Measurements from ENCODE around the gene TMEM39A.

The TMEM39A gene

GRCh38 chr3:119463171-119464169 lies at the start of gene TMEM39A:
TSS of gene TMEM39A (minus strand) at chr3:119463615. CDS start at chr3:119462074, 1,541 bp downstream.
- Histone ChIP-seq H3K27ac (peak within 1 kb of the TSS; percentile 80 to 83), H3K9me3 (no peaks in the 10 kb centered on the region), H3K4me1 (peaks cover 0 to 39% (median 35%) of the 10 kb centered on the region in 4 donors), H3K36me3 (peaks cover 10 to 27% (median 20%) of the 10 kb centered on the region in 3 donors), H3K27me3 (no peaks in the 10 kb centered on the region), H3K4me3 (peak within 1 kb of the TSS; percentile 68 to 76)
- intact Hi-C loops (cut with DNase I; ENCODE audit: low total_unique reads): loop anchor here (5.0 to 10.0 kb wide), 3 partner anchors 139 to 214 kb away; partner anchors contain the start of genes ARHGAP31 and COX17
- peak; percentile 99 to 100 for DNase-seq
- TF ChIP-seq CTCF (IDR thresholded peaks at IDR 0.05): peak in 1 of 2 experiments; percentile 16

- no peaks in the 10 kb centered on the region for H3K4me1 ChIP-seq
- no peaks in the 10 kb centered on the region for H3K27me3 ChIP-seq
- intact Hi-C loops (cut with DNase I; ENCODE audit: low total_unique reads): no loop called here
- H3K4me3 ChIP-seq: no peak overlapping the region
- peaks cover 56 to 85% (median 61%) of the 10 kb centered on the region in 3 donors for H3K36me3 ChIP-seq
- no peak for TF ChIP-seq CTCF (IDR thresholded peaks at IDR 0.05)
- DNase-seq: no peak
- H3K9me3 ChIP-seq: no peaks in the 10 kb centered on the region
- no peak overlapping the region for H3K27ac ChIP-seq
Measured at GRCh38 chr3:119510690-119511089, 47.3 kb upstream of the TMEM39A start.

GRCh38 chr3:119508172-119508845 lies 44.9 kb upstream of the TMEM39A start:
- Histone ChIP-seq H3K27me3 (no peaks in the 10 kb centered on the region), H3K4me3 (no peak overlapping the region), H3K27ac (no peak overlapping the region), H3K4me1 (no peaks in the 10 kb centered on the region), H3K36me3 (peaks cover 50 to 85% (median 54%) of the 10 kb centered on the region in 3 donors), H3K9me3 (no peaks in the 10 kb centered on the region)
- no peak for TF ChIP-seq CTCF (IDR thresholded peaks at IDR 0.05)
- intact Hi-C loops (cut with DNase I; ENCODE audit: low total_unique reads): loop anchor here (10.0 kb wide), 1 partner anchor 66 kb away; the partner anchor contains the start of gene ADPRH
- no peak for DNase-seq

- Histone ChIP-seq H3K36me3 (peaks cover 41 to 79% (median 54%) of the 10 kb centered on the region in 3 donors), H3K27ac (no peak overlapping the region)
- intact Hi-C loops (cut with DNase I; ENCODE audit: low total_unique reads): loop anchor here (10.0 kb wide), 1 partner anchor 67 kb away; the partner anchor contains the start of gene ADPRH
Measured at GRCh38 chr3:119507404-119507803, 44.0 kb upstream of the TMEM39A start.

More at GRCh38 chr3:119507404-119507803, 44.0 kb upstream of the TMEM39A start:
- Histone ChIP-seq H3K27me3 (no peaks in the 10 kb centered on the region), H3K4me1 (no peaks in the 10 kb centered on the region), H3K4me3 (no peak overlapping the region), H3K9me3 (no peaks in the 10 kb centered on the region)
- no peak for DNase-seq
- TF ChIP-seq CTCF (IDR thresholded peaks at IDR 0.05): no peak
